ENCODE data around the gene TCF12.

Gene TCF12

GRCh38 chr15:57169643-57170042 is 251.2 kb downstream of the TCF12 start:
- DNase-seq (ENCODE audit: low read depth in 2 of 2), result no peak

GRCh38 chr15:57171426-57171825 is 253.0 kb downstream of the TCF12 start:
- DNase-seq (ENCODE audit: low read depth in 2 of 2), result no peak

- no peak for DNase-seq (ENCODE audit: low read depth in 2 of 2)
These were observed 254.5 kb downstream of the TCF12 start for GRCh38 chr15:57172925-57173324.

GRCh38 chr15:57183041-57183440 is 264.6 kb downstream of the TCF12 start:
- no peak for DNase-seq (ENCODE audit: low read depth in 2 of 2)

- DNase-seq (ENCODE audit: low read depth in 2 of 2), result no peak
These were observed 265.3 kb downstream of the TCF12 start for GRCh38 chr15:57183614-57184344.

- DNase-seq (ENCODE audit: low read depth in 2 of 2), result no peak
These were observed 266.1 kb downstream of the TCF12 start for GRCh38 chr15:57184502-57184901.

- no peak for DNase-seq (ENCODE audit: low read depth in 2 of 2)
These were observed 267.1 kb downstream of the TCF12 start for GRCh38 chr15:57185507-57186074.

GRCh38 chr15:57189466-57189865 is 271.0 kb downstream of the TCF12 start:
- DNase-seq (ENCODE audit: low read depth in 2 of 2), result no peak

GRCh38 chr15:57190208-57190607 is 271.8 kb downstream of the TCF12 start:
- DNase-seq (ENCODE audit: low read depth in 2 of 2), result no peak

- no peak for DNase-seq (ENCODE audit: low read depth in 2 of 2)
These were observed 274.7 kb downstream of the TCF12 start for GRCh38 chr15:57193161-57193560.

GRCh38 chr15:57195326-57195725 is 276.9 kb downstream of the TCF12 start:
- no peak for DNase-seq (ENCODE audit: low read depth in 2 of 2)

- no peak for DNase-seq (ENCODE audit: low read depth in 2 of 2)
These were observed 278.4 kb downstream of the TCF12 start for GRCh38 chr15:57196865-57197264.

GRCh38 chr15:57198131-57198530 is 279.7 kb downstream of the TCF12 start:
- no peak for DNase-seq (ENCODE audit: low read depth in 2 of 2)

- no peak for DNase-seq (ENCODE audit: low read depth in 2 of 2)
These were observed 280.3 kb downstream of the TCF12 start for GRCh38 chr15:57198654-57199291.

- DNase-seq (ENCODE audit: low read depth in 2 of 2), result no peak
These were observed 283.1 kb downstream of the TCF12 start for GRCh38 chr15:57201578-57201977.

- DNase-seq (ENCODE audit: low read depth in 2 of 2), result no peak
These were observed 285.5 kb downstream of the TCF12 start for GRCh38 chr15:57203906-57204305.

- no peak for DNase-seq (ENCODE audit: low read depth in 2 of 2)
These were observed 286.8 kb downstream of the TCF12 start for GRCh38 chr15:57205027-57205855.

GRCh38 chr15:57205996-57206395 is 287.6 kb downstream of the TCF12 start:
- no peak for DNase-seq (ENCODE audit: low read depth in 2 of 2)

- no peak for DNase-seq (ENCODE audit: low read depth in 2 of 2)
These were observed 295.4 kb downstream of the TCF12 start for GRCh38 chr15:57213862-57214261.

GRCh38 chr15:57215326-57215725 is 296.9 kb downstream of the TCF12 start:
- no peak for DNase-seq (ENCODE audit: low read depth in 2 of 2)

GRCh38 chr15:57215881-57216280 is 297.4 kb downstream of the TCF12 start:
- no peak for DNase-seq (ENCODE audit: low read depth in 2 of 2)

GRCh38 chr15:57216288-57216687 is 297.8 kb downstream of the TCF12 start:
- DNase-seq (ENCODE audit: low read depth in 2 of 2), result no peak
